Right lobe of liver (tissue), 6 donors: Measurements from ENCODE around the gene GP5. TPM values are rescaled to one million over a fixed set of nuclear protein-coding genes. Genes with fewer than 3 reads are reported as not detected.
A peak's percentile ranks its signal among the peaks of the same experiment; 100 is the strongest.

Experiments used
- ATAC-seq, 4 donors: fragments of 200-7000 bp; cut with Tn5 transposase; one replicate each; pipeline ENCODE4 v1.9.1; 2020; ENCODE audit warnings: mild to moderate bottlenecking in 4 of 4, moderate library complexity in 4 of 4
- DNase-seq, 3 donors: peaks; one replicate each; pipeline ENCODE4 v3.0.0-alpha.2; 2020
- H3K27ac ChIP-seq, 3 donors: fragments of 200-600 bp; one replicate each; pipeline ENCODE4 v1.8.0; 2022
- H3K27me3 ChIP-seq, 2 donors: fragments of 200-600 bp; one replicate each; pipeline ENCODE4 v1.8.0; 2022
- H3K36me3 ChIP-seq, 4 donors: fragments of 200-600 bp; sonication (generic) in 1 of 4; one replicate each; pipeline versions ENCODE4 v1.5.1 to v1.8.0; 2017 to 2022; ENCODE audit warnings: control low read depth in 1 of 4
- H3K4me1 ChIP-seq, 4 donors: fragments of 200-600 bp; sonication (generic) in 1 of 4; one replicate each; pipeline versions ENCODE4 v1.5.1 to v1.8.0; 2017 to 2022; ENCODE audit warnings: control low read depth in 1 of 4
- H3K4me3 ChIP-seq, 3 donors: fragments of 200-600 bp; one replicate each; pipeline ENCODE4 v1.8.0; 2022
- H3K9me3 ChIP-seq, 4 donors: fragments of 200-600 bp; sonication (generic) in 1 of 4; one replicate each; pipeline versions ENCODE4 v1.5.1 to v1.8.0; 2017 to 2022; ENCODE audit warnings: control low read depth in 1 of 4
- POLR2A ChIP-seq: fragments of 450-650 bp; IDR thresholded peaks from one replicate; pipeline ENCODE4 v1.6.1; 2017; ENCODE audit warnings: antibody characterized with exemption, mild to moderate bottlenecking
- WGBS: methylation state at CpG from one replicate; pipeline ENCODE4 v1.1.6; 2018; ENCODE audit warnings: low coverage, low lambda C conversion rate; ENCODE audit not compliant: insufficient coverage; ENCODE audit errors: missing lambda C conversion rate; 5-methylcytosine and 5-hydroxymethylcytosine counted together
- intact Hi-C, 2 donors: fragments of 100-400 bp; cut with DNase I; formaldehyde crosslinking; loops; one replicate each; pipeline versions ENCODE4 v1.11.2 to v1.14.1; 2022
- total RNA-seq, 6 experiments: library from RNA; depleted of rRNA in 2 of 6; stranded (reverse); fragments of >200 nt in 2 of 6; fragmentation: NEBNext Ultra II Directional in 3 of 6; extraction: Animal tissue kit (Norgen Biotek cat#: 25700) in 3 of 6; gene quantifications; one replicate each; pipeline versions ENCODE4 v1.1.0 to v1.2.4, GENCODE V29; 2016 to 2023
- TF ChIP-seq, protein P1 (sequence below), 4 donors: fragments of 200-600 bp in 3 of 4; fragments of 450-650 bp in 1 of 4; IDR thresholded peaks; one replicate each; pipeline versions ENCODE4 v1.5.1 to v1.8.0; 2016 to 2022; ENCODE audit warnings: antibody characterized with exemption in 4 of 4, mild to moderate bottlenecking in 2 of 4
- donor health status: DM: no; HTN: yes; CAD: no.
- donor health status: DM: no; HTN: no; CAD: no.
- donor health status: DM: no; HTN: no; CAD: no.
- donor health status: DM: no; HTN: yes; CAD: no.
- donor health status: DM: no; HTN: yes; CAD: no.

The GP5 gene
- total RNA-seq, 6 experiments from 2014 or later = 0.07 to 0.23 (median 0.16) TPM; not detected in 2

DNA sequence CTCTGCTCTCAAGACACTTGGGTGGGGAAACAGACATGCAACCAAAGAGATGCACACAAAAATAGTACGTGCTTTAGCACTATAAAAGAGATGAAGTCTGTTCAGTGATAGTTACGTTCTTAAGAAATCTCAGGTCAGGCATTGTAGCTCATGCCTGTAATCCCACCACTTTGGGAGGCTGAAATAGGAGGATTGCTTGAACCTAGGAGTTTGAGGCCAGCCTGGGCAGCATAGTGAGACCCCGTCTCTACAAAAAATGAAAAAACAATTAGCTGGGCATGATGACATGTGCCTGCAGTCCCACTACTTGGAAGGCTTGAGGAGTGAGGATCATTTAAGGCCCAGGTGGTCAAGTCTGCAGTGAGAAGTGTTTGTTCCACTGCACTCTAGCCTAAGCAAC is 35.4 kb upstream of the GP5 start:
- intact Hi-C loops = no loop called here
- H3K27me3 ChIP-seq = no peaks in the 10 kb centered on the region
- no peak for DNase-seq
- no peaks in the 10 kb centered on the region for H3K9me3 ChIP-seq
- WGBS = 63% methylated on average over 3 of the region's 3 CpGs
- H3K36me3 ChIP-seq = peaks cover 3 to 83% (median 46%) of the 10 kb centered on the region in 4 donors
- ATAC-seq = no peak
- H3K4me3 ChIP-seq = no peak overlapping the region
- H3K27ac ChIP-seq = no peak overlapping the region
- H3K4me1 ChIP-seq = peaks cover 0 to 7% (median 0%) of the 10 kb centered on the region in 4 donors
- TF ChIP-seq POLR2A = no peak
- TF ChIP-seq, protein P1, sequence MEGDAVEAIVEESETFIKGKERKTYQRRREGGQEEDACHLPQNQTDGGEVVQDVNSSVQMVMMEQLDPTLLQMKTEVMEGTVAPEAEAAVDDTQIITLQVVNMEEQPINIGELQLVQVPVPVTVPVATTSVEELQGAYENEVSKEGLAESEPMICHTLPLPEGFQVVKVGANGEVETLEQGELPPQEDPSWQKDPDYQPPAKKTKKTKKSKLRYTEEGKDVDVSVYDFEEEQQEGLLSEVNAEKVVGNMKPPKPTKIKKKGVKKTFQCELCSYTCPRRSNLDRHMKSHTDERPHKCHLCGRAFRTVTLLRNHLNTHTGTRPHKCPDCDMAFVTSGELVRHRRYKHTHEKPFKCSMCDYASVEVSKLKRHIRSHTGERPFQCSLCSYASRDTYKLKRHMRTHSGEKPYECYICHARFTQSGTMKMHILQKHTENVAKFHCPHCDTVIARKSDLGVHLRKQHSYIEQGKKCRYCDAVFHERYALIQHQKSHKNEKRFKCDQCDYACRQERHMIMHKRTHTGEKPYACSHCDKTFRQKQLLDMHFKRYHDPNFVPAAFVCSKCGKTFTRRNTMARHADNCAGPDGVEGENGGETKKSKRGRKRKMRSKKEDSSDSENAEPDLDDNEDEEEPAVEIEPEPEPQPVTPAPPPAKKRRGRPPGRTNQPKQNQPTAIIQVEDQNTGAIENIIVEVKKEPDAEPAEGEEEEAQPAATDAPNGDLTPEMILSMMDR (IDR thresholded peaks at IDR 0.05) = no peak

DNA sequence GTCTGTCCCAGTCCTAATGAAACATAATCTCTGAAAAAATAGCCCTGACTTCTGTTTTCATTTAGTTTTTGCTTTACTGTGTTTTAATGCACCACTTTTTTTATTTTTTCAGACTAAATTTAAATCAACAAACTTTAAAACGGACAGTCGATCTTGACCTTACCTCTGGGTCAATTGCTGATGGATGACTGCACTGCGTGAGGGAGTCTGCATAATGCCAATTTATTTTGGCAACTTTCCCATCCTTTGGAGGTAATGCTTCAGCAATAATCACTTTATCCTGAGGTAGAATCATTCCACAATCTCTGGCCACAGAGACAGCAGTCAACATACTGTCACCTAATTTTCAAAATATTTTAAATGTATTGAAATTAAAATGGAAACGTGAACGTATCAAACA is 32.5 kb upstream of the GP5 start:
- H3K36me3 ChIP-seq = peaks cover 3 to 76% (median 39%) of the 10 kb centered on the region in 4 donors
- WGBS = 42% methylated on average over 5 of the region's 5 CpGs
- no peaks in the 10 kb centered on the region for H3K9me3 ChIP-seq
- no peak for TF ChIP-seq POLR2A
- TF ChIP-seq, protein P1 (IDR thresholded peaks at IDR 0.05) = no peak
- H3K4me3 ChIP-seq = no peak overlapping the region
- peak; percentile 64 to 91 (median 72) for ATAC-seq
- H3K4me1 ChIP-seq = peaks cover 0 to 7% (median 0%) of the 10 kb centered on the region in 4 donors
- DNase-seq = no peak
- intact Hi-C loops = no loop called here
- no peaks in the 10 kb centered on the region for H3K27me3 ChIP-seq
- no peak overlapping the region for H3K27ac ChIP-seq

DNA sequence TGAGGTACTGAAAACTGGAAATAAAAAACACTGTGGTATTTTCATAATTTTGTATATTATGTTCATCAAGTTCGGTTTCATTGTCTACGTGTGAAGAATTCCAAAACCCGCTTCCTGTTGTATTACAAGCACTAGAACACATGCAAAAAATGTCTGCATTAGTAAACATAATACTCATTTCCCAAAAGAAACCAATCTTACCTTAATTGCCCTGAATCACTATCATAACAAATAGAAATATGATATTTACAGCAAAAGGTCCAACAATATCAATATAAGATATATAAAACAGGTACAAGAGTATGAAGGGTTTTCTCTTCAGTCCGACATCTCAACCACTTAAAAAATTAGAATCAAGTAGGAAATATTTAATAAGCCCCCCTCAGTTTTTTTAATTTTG is 26.3 kb upstream of the GP5 start:
- intact Hi-C loops = no loop called here
- Histone ChIP-seq H3K9me3 (no peaks in the 10 kb centered on the region), H3K27me3 (no peaks in the 10 kb centered on the region), H3K4me1 (peaks cover 0 to 10% (median 0%) of the 10 kb centered on the region in 4 donors), H3K4me3 (no peak overlapping the region), H3K27ac (no peak overlapping the region), H3K36me3 (peaks cover 0 to 68% (median 29%) of the 10 kb centered on the region in 4 donors)
- TF ChIP-seq POLR2A = no peak
- TF ChIP-seq, protein P1 (IDR thresholded peaks at IDR 0.05) = no peak
- ATAC-seq (no peak), DNase-seq (no peak)
- 80% methylated on average over 4 of the region's 4 CpGs for WGBS

DNA sequence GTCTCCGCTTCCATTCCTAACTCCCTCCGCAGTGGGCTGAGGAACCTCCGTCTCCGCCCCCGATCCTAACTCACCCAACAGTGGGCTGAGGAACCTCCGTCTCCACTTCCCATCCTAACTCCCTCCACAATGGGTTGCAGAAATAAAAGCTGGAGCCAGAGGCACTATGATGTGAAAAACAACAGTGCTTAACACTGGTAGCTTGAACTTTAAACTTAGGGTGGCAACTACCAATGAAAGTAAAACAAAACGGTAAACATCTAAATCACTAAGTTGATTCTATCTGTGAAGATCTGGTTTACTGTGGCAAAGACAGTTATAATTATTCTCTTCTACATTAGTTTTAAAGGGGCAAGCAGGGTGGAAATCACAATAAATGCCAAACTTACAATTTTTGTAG is 25.9 kb upstream of the GP5 start:
- 85% methylated on average over 7 of the region's 7 CpGs for WGBS
- DNase-seq (no peak), ATAC-seq (peak; percentile 43 to 56 (median 52))
- H3K4me1 ChIP-seq = peaks cover 0 to 10% (median 0%) of the 10 kb centered on the region in 4 donors
- H3K36me3 ChIP-seq = peaks cover 0 to 63% (median 29%) of the 10 kb centered on the region in 4 donors
- intact Hi-C loops = no loop called here
- no peak overlapping the region for H3K27ac ChIP-seq
- TF ChIP-seq, protein P1 (IDR thresholded peaks at IDR 0.05) = no peak
- TF ChIP-seq POLR2A = no peak
- H3K27me3 ChIP-seq = no peaks in the 10 kb centered on the region
- no peaks in the 10 kb centered on the region for H3K9me3 ChIP-seq
- no peak overlapping the region for H3K4me3 ChIP-seq

DNA sequence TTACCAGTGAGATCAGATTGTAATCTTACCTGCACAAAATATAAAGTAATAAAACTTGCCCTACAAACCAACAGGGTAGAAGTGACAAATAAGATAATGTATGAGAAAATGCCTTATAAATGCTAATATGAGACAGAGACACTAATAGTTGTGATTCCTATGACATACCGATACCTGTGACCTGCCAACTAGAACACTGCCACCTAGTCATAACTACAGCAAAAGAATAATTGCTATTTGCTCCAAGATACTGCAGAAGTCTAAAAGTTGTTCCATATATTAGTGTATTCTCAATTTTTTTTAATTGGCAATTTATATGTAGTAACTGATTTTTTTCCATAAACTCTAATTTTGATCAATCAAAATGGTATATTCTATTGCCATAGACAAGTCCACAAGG is 25.3 kb upstream of the GP5 start:
- Histone ChIP-seq H3K27ac (no peak overlapping the region), H3K36me3 (peaks cover 0 to 57% (median 28%) of the 10 kb centered on the region in 4 donors), H3K9me3 (no peaks in the 10 kb centered on the region), H3K4me3 (no peak overlapping the region), H3K4me1 (peaks cover 0 to 10% (median 0%) of the 10 kb centered on the region in 4 donors), H3K27me3 (no peaks in the 10 kb centered on the region)
- WGBS = 100% methylated on average over 1 of the region's 1 CpG
- no peak for TF ChIP-seq POLR2A
- TF ChIP-seq, protein P1 (IDR thresholded peaks at IDR 0.05) = peak in 1 of 4 donors; percentile 7
- ATAC-seq (peak in 3 of 4 donors; percentile 24 to 54 (median 42)), DNase-seq (no peak)
- intact Hi-C loops = no loop called here
